Measurements from ENCODE around the gene DCST1. TPM values are rescaled to one million over a fixed set of nuclear protein-coding genes. Genes with fewer than 3 reads are reported as not detected.

DCST1 gene
- total RNA-seq, 1 donor from 2014 or later = not detected

- no peak for ATAC-seq (ENCODE audit: poor library complexity)
- intact Hi-C loops (cut with DNase I) = no loop called here
- DNase-seq = no peak
Observed at GRCh38 chr1:155079210-155079486, 45.5 kb downstream of the DCST1 start.

GRCh38 chr1:155079487-155080311 is 46.1 kb downstream of the DCST1 start:
- DNase-seq (peak; percentile 47), ATAC-seq (ENCODE audit: poor library complexity) (peak; percentile 2)
- intact Hi-C loops (cut with DNase I) = loop anchor here (5.0 to 10.0 kb wide), 2 partner anchors 32 to 175 kb away; no protein-coding TSS in a partner anchor

GRCh38 chr1:155080312-155081228 is 46.9 kb downstream of the DCST1 start:
- ATAC-seq (ENCODE audit: poor library complexity) = no peak
- no peak for DNase-seq
- intact Hi-C loops (cut with DNase I) = loop anchor here (5.0 to 10.0 kb wide), 2 partner anchors 33 to 176 kb away; no protein-coding TSS in a partner anchor

GRCh38 chr1:155081472-155082300 is 48.1 kb downstream of the DCST1 start:
- DNase-seq = no peak
- intact Hi-C loops (cut with DNase I) = loop anchor here (5.0 to 10.0 kb wide), 2 partner anchors 34 to 177 kb away; no protein-coding TSS in a partner anchor
- ATAC-seq (ENCODE audit: poor library complexity) = no peak

GRCh38 chr1:155082301-155083051 is 48.9 kb downstream of the DCST1 start:
- DNase-seq (no peak), ATAC-seq (ENCODE audit: poor library complexity) (no peak)
- intact Hi-C loops (cut with DNase I) = loop anchor here (5.0 to 10.0 kb wide), 2 partner anchors 35 to 178 kb away; no protein-coding TSS in a partner anchor

GRCh38 chr1:155083052-155083541 is 49.5 kb downstream of the DCST1 start:
- ATAC-seq (ENCODE audit: poor library complexity) (no peak), DNase-seq (no peak)
- intact Hi-C loops (cut with DNase I) = loop anchor here (5.0 to 10.0 kb wide), 2 partner anchors 36 to 178 kb away; no protein-coding TSS in a partner anchor

GRCh38 chr1:155083865-155084721 is 50.5 kb downstream of the DCST1 start:
- ATAC-seq (ENCODE audit: poor library complexity) (no peak), DNase-seq (no peak)
- intact Hi-C loops (cut with DNase I) = loop anchor here (5.0 to 10.0 kb wide), 2 partner anchors 37 to 179 kb away; no protein-coding TSS in a partner anchor

GRCh38 chr1:155084722-155085503 is 51.3 kb downstream of the DCST1 start:
- intact Hi-C loops (cut with DNase I) = loop anchor here (5.0 to 10.0 kb wide), 2 partner anchors 38 to 180 kb away; no protein-coding TSS in a partner anchor
- DNase-seq (peak; percentile 97), ATAC-seq (ENCODE audit: poor library complexity) (peak; percentile 94)

- DNase-seq (peak; percentile 74), ATAC-seq (ENCODE audit: poor library complexity) (peak; percentile 30)
- intact Hi-C loops (cut with DNase I) = loop anchor here (10.0 kb wide), 1 partner anchor 181 kb away; no protein-coding TSS in a partner anchor
Observed at GRCh38 chr1:155085504-155086127, 52.0 kb downstream of the DCST1 start.

- DNase-seq = peak; percentile 84
- ATAC-seq (ENCODE audit: poor library complexity) = peak; percentile 42
- intact Hi-C loops (cut with DNase I) = loop anchor here (10.0 kb wide), 1 partner anchor 181 kb away; no protein-coding TSS in a partner anchor
Observed at GRCh38 chr1:155086128-155086741, 52.6 kb downstream of the DCST1 start.

GRCh38 chr1:155086856-155087535 is 53.4 kb downstream of the DCST1 start:
- no peak for ATAC-seq (ENCODE audit: poor library complexity)
- DNase-seq = no peak
- intact Hi-C loops (cut with DNase I) = loop anchor here (10.0 kb wide), 1 partner anchor 182 kb away; no protein-coding TSS in a partner anchor

GRCh38 chr1:155091071-155092051 is 57.7 kb downstream of the DCST1 start:
- intact Hi-C loops (cut with DNase I) = loop anchor here (2.0 to 5.0 kb wide), 2 partner anchors 36 to 75 kb away; partner anchors contain the start of gene EFNA1
- ATAC-seq (ENCODE audit: poor library complexity) (peak; percentile 74), DNase-seq (peak; percentile 89)

- no peak for DNase-seq
- intact Hi-C loops (cut with DNase I) = loop anchor here (5.0 kb wide), 1 partner anchor 35 kb away; the partner anchor contains the start of gene EFNA1
- no peak for ATAC-seq (ENCODE audit: poor library complexity)
Observed at GRCh38 chr1:155092131-155092530, 58.5 kb downstream of the DCST1 start.
